Measurements from ENCODE around the gene PER1.

Gene PER1

GRCh38 chr17:8140065-8141029 lies 11.9 kb downstream of the PER1 start:
- DNase-seq = no peak

- DNase-seq = peak; percentile 100
These were observed 13.4 kb downstream of the PER1 start for GRCh38 chr17:8138672-8139371.

- DNase-seq = no peak
These were observed 13.9 kb downstream of the PER1 start for GRCh38 chr17:8138374-8138671.

GRCh38 chr17:8137645-8138373 lies 14.4 kb downstream of the PER1 start:
- no peak for DNase-seq

GRCh38 chr17:8133941-8134340 lies 18.3 kb downstream of the PER1 start:
- DNase-seq = no peak

- DNase-seq = no peak
These were observed 18.8 kb downstream of the PER1 start for GRCh38 chr17:8133399-8133798.

GRCh38 chr17:8131844-8132441 lies 20.3 kb downstream of the PER1 start:
- no peak for DNase-seq

- DNase-seq = no peak
These were observed 23.9 kb downstream of the PER1 start for GRCh38 chr17:8128125-8128784.

- peak; percentile 74 for DNase-seq
These were observed 25.6 kb downstream of the PER1 start for GRCh38 chr17:8126491-8127066.

- peak; percentile 73 for DNase-seq
These were observed 26.2 kb downstream of the PER1 start for GRCh38 chr17:8125947-8126490.

GRCh38 chr17:8125154-8125946 lies 26.9 kb downstream of the PER1 start:
- DNase-seq = peak; percentile 95

GRCh38 chr17:8124350-8125153 lies 27.7 kb downstream of the PER1 start:
- DNase-seq = peak; percentile 77

- DNase-seq = peak; percentile 77
These were observed 28.4 kb downstream of the PER1 start, which contains the start of gene HES7 for GRCh38 chr17:8123695-8124349. HES7 (minus strand) TSS chr17:8124106; CDS start chr17:8124084, 22 bp downstream.

GRCh38 chr17:8122924-8123694 lies 29.1 kb downstream of the PER1 start:
- peak; percentile 72 for DNase-seq

GRCh38 chr17:8122422-8122923 lies 29.7 kb downstream of the PER1 start:
- DNase-seq = peak; percentile 67

- peak; percentile 91 for DNase-seq
These were observed 30.4 kb downstream of the PER1 start for GRCh38 chr17:8121681-8122421.

- DNase-seq = no peak
These were observed 30.9 kb downstream of the PER1 start for GRCh38 chr17:8121407-8121680.

Measured in OCI-M1 (cell line).